ENCODE data around the gene WDR36. TPM values are rescaled to one million over a fixed set of nuclear protein-coding genes. Genes with fewer than 3 reads are reported as not detected.

WDR36 gene
- total and polyA plus RNA-seq, 2 experiments from 2014 or later: 17.1 to 27.7 TPM

DNA sequence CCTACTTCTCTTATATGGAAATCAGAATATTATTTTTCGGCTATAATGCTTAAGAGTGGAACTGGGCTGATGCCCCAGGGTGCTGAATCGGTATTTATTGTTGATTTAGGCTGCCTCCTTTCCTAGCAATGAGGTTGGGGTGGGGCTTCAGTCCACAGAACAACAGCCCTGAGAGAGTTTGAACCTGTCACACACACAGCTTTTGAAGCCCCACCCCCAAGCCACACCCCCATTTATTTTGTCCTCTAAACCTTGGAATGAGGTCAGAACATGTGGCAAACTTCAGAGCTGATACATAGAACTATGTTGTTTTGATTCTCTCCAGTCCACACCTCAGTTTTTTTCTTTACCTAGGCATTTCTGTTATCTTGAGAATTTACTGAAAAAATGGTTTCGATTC, 80.4 kb downstream of the WDR36 start:
- H3K9me2 ChIP-seq (ENCODE audit: insufficient read depth): no peaks in the 10 kb centered on the region
- TF ChIP-seq EZH2 (IDR thresholded peaks at IDR 0.05; ENCODE audit: insufficient read depth, poor library complexity, severe bottlenecking): no peak
- no peak for TF ChIP-seq EZH2phosphoT487 (IDR thresholded peaks at IDR 0.05; ENCODE audit: insufficient read depth, low read depth)
- no peaks in the 10 kb centered on the region for H3K4me1 ChIP-seq (ENCODE audit: insufficient read depth)
- WGBS, 2 experiments (ENCODE audit: low coverage in 1 of 2, low lambda C conversion rate in 2 of 2, missing lambda C conversion rate in 2 of 2): 62 to 63% methylated on average over 3 of the region's 3 CpGs
- no peak for DNase-seq
- H3K9me3 ChIP-seq (ENCODE audit: low read depth): no peaks in the 10 kb centered on the region
- H3K27me3 ChIP-seq (replicated peaks; ENCODE audit: insufficient read depth): peaks cover 23% of the 10 kb centered on the region; the same call in 1 of the 2 replicates
- H3K36me3 ChIP-seq (ENCODE audit: low read depth): no peaks in the 10 kb centered on the region
- no peak overlapping the region for H3K9ac ChIP-seq
- no peak overlapping the region for H3K4me2 ChIP-seq (ENCODE audit: unreplicated experiment)
- no peak overlapping the region for H3K4me3 ChIP-seq
- in situ Hi-C loops (cut with MboI): no loop called here
- H3K79me2 ChIP-seq (ENCODE audit: insufficient read depth): no peaks in the 10 kb centered on the region
- H2AFZ ChIP-seq: no peak overlapping the region
- H3F3A ChIP-seq (ENCODE audit: insufficient read depth): no peaks in the 10 kb centered on the region
- no peak overlapping the region for H3K27ac ChIP-seq
- no peaks in the 10 kb centered on the region for H4K20me1 ChIP-seq (ENCODE audit: insufficient read depth)

DNA sequence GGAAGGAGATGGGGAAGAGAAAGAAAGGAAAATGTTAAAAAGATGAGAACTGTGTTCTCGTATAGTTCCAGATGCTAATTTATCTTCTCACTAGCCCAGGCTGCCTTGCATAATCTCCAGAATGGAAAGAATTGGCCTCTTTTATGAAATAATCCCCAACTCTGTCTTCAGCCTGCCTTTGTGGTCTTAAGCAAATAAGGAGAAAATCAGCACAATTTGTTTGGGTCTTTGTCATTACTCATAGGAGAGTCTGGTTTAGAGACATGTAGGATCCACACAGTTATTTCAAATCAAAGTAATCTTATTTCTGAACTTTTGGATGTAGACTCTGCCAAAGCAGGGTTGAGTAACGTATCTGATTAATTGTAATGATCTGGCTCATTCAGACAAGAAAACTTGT, 81.3 kb downstream of the WDR36 start:
- WGBS, 2 experiments (ENCODE audit: low coverage in 1 of 2, low lambda C conversion rate in 2 of 2, missing lambda C conversion rate in 2 of 2): 14 to 24% methylated on average over 2 of the region's 2 CpGs
- in situ Hi-C loops (cut with MboI): no loop called here
- Histone ChIP-seq H3K79me2 (ENCODE audit: insufficient read depth) (no peaks in the 10 kb centered on the region), H2AFZ (no peak overlapping the region), H3K4me3 (no peak overlapping the region), H3K9me3 (ENCODE audit: low read depth) (no peaks in the 10 kb centered on the region), H3K9ac (no peak overlapping the region), H3K36me3 (ENCODE audit: low read depth) (no peaks in the 10 kb centered on the region), H3K27me3 (replicated peaks; ENCODE audit: insufficient read depth) (peaks cover 23% of the 10 kb centered on the region; the same call in 1 of the 2 replicates), H3K27ac (no peak overlapping the region), H3F3A (ENCODE audit: insufficient read depth) (no peaks in the 10 kb centered on the region), H3K9me2 (ENCODE audit: insufficient read depth) (no peaks in the 10 kb centered on the region), H4K20me1 (ENCODE audit: insufficient read depth) (no peaks in the 10 kb centered on the region), H3K4me1 (ENCODE audit: insufficient read depth) (no peaks in the 10 kb centered on the region), H3K4me2 (ENCODE audit: unreplicated experiment) (no peak overlapping the region)
- TF ChIP-seq EZH2 (IDR thresholded peaks at IDR 0.05; ENCODE audit: insufficient read depth, poor library complexity, severe bottlenecking) (no peak), EZH2phosphoT487 (IDR thresholded peaks at IDR 0.05; ENCODE audit: insufficient read depth, low read depth) (no peak)
- DNase-seq: no peak

Other genes starting within 250 kb of the WDR36 start
- gene TSLP, start 20.6 kb upstream of the WDR36 start, total RNA-seq (2014; rRNA removed; shearing (Covaris generic)): not detected in 2 replicates
- gene TSLP, start 20.6 kb upstream of the WDR36 start, polyA plus RNA-seq (2016; fragmentation: Nextera tagmentation; extraction: Ambion mirVana): 0.15 TPM in 1 of 2 replicates, not detected in the other
- 3.6 and 3.9 TPM in 2 replicates for gene CAMK4, start 132.0 kb downstream of the WDR36 start, total RNA-seq (2014; rRNA removed; shearing (Covaris generic))
- 3.2 and 4.0 TPM in 2 replicates for gene CAMK4, start 132.0 kb downstream of the WDR36 start, polyA plus RNA-seq (2016; fragmentation: Nextera tagmentation; extraction: Ambion mirVana)